NCI-H2107 (cell line): Measurements from ENCODE around the gene POU3F1.

Source experiments
- DNase-seq: peaks from one replicate; lab custom pipeline; 2025; lab: John Stamatoyannopoulos, UW

The POU3F1 gene

GRCh38 chr1:38004284-38005108, 42.1 kb downstream of the POU3F1 start:
- no peak for DNase-seq

GRCh38 chr1:38003261-38004250, 43.0 kb downstream of the POU3F1 start:
- DNase-seq = no peak

GRCh38 chr1:38000529-38001455, 45.8 kb downstream of the POU3F1 start:
- no peak for DNase-seq

- no peak for DNase-seq
Observed at GRCh38 chr1:38000233-38000528, 46.4 kb downstream of the POU3F1 start.

- no peak for DNase-seq
Observed at GRCh38 chr1:37999430-38000232, 47.0 kb downstream of the POU3F1 start.

GRCh38 chr1:37998913-37999429, 47.6 kb downstream of the POU3F1 start:
- no peak for DNase-seq

GRCh38 chr1:37998089-37998808, 48.3 kb downstream of the POU3F1 start:
- no peak for DNase-seq

- no peak for DNase-seq
Observed at GRCh38 chr1:37997256-37998088, 49.1 kb downstream of the POU3F1 start.

- no peak for DNase-seq
Observed at GRCh38 chr1:37995751-37996345, 50.7 kb downstream of the POU3F1 start.

GRCh38 chr1:37994886-37995566, 51.6 kb downstream of the POU3F1 start:
- DNase-seq = no peak
